DND-41 (cell line): ENCODE results near the gene FREM2.

Experiments used
- ATAC-seq: fragments of 200-7000 bp; cut with Tn5 transposase; 3 replicates; pipeline ENCODE4 v1.9.1; 2021; ENCODE audit warnings: low read depth; ENCODE audit not compliant: insufficient read depth
- DNase-seq: peaks from one replicate; pipeline ENCODE4 v3.0.0-alpha.2; 2020
- H2AFZ ChIP-seq: 2 replicates; pipeline ENCODE4 v1.6.0; 2012; ENCODE audit warnings: low read depth, low read length
- H3K27ac ChIP-seq: 2 replicates; pipeline ENCODE4 v1.5.1; 2012; ENCODE audit warnings: low read length, inconsistent platforms
- H3K27me3 ChIP-seq: fragments of 200-600 bp; sonication (generic); 2 replicates; pipeline ENCODE4 v1.6.0; 2012; ENCODE audit warnings: low read length, mild to moderate bottlenecking, inconsistent platforms; ENCODE audit not compliant: insufficient read depth, poor library complexity
- H3K36me3 ChIP-seq: 2 replicates; pipeline ENCODE4 v1.5.1; 2012; ENCODE audit warnings: low read length, inconsistent platforms; ENCODE audit not compliant: insufficient read depth
- H3K4me1 ChIP-seq: 2 replicates; pipeline ENCODE4 v1.5.1; 2012; ENCODE audit warnings: mild to moderate bottlenecking, low read length; ENCODE audit not compliant: insufficient read depth
- H3K4me2 ChIP-seq: 2 replicates; pipeline ENCODE4 v1.6.0; 2012; ENCODE audit warnings: mild to moderate bottlenecking, moderate library complexity, low read length, inconsistent platforms; ENCODE audit not compliant: insufficient read depth
- H3K4me3 ChIP-seq, 2 experiments: fragments of 200-600 bp in 1 of 2; shearing (Covaris generic) in 1 of 2; 2 replicates each; pipeline ENCODE4 v1.5.1; 2012 to 2016; ENCODE audit warnings: inconsistent platforms in 2 of 2, low read length in 2 of 2, mild to moderate bottlenecking in 2 of 2, low read depth in 1 of 2, moderate library complexity in 1 of 2
- H3K79me2 ChIP-seq: 2 replicates; pipeline ENCODE4 v1.6.0; 2012; ENCODE audit warnings: low read length, inconsistent platforms; ENCODE audit not compliant: insufficient read depth
- H3K9ac ChIP-seq: 2 replicates; pipeline ENCODE4 v1.6.0; 2012; ENCODE audit warnings: low read depth, mild to moderate bottlenecking, inconsistent platforms, low read length, moderate library complexity
- H3K9me3 ChIP-seq: 2 replicates; pipeline ENCODE4 v1.5.1; 2012; ENCODE audit warnings: low read length, moderate library complexity, mild to moderate bottlenecking, inconsistent platforms; ENCODE audit not compliant: insufficient read depth, severe bottlenecking
- H4K20me1 ChIP-seq: 2 replicates; pipeline ENCODE4 v1.6.0; 2012; ENCODE audit warnings: low read length; ENCODE audit not compliant: insufficient read depth
- EZH2 ChIP-seq: IDR thresholded peaks from 3 replicates; pipeline ENCODE4 v1.6.1; 2012; ENCODE audit warnings: borderline replicate concordance, low read depth, mild to moderate bottlenecking, moderate library complexity, low read length, inconsistent platforms; ENCODE audit not compliant: severe bottlenecking
- TF ChIP-seq, protein P1 (sequence below): IDR thresholded peaks from 2 replicates; pipeline ENCODE4 v1.5.1; 2012; ENCODE audit warnings: borderline replicate concordance, low read length, moderate library complexity, mild to moderate bottlenecking; ENCODE audit not compliant: poor library complexity, severe bottlenecking; ENCODE audit errors: extremely low read depth

FREM2 gene

DNA sequence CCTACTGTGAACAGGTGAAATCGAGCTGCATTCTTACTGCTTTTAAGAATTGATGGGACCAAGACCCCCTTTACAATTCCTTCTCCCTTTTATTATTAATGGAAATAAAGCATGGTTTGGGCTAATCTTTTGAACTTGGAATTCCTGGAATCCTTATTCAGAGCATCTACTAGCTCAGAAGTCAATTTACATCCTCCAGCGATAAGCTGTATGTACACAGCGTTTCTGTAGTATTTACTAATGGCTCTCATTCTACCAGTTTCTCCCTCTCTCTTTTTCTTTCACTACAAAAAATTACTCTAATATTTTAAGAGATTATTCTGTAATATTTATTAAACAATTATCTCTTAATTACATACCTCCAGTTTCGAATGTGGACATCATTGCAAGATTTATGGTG is 31.5 kb downstream of the FREM2 start:
- H3K79me2 ChIP-seq: no peaks in the 10 kb centered on the region
- no peak overlapping the region for H2AFZ ChIP-seq
- H3K36me3 ChIP-seq: no peaks in the 10 kb centered on the region
- H3K4me1 ChIP-seq: no peaks in the 10 kb centered on the region
- H3K27me3 ChIP-seq: no peaks in the 10 kb centered on the region
- no peak for DNase-seq
- H3K4me3 ChIP-seq: no peak overlapping the region
- H4K20me1 ChIP-seq: no peaks in the 10 kb centered on the region
- no peak overlapping the region for H3K9ac ChIP-seq
- TF ChIP-seq, protein P1, sequence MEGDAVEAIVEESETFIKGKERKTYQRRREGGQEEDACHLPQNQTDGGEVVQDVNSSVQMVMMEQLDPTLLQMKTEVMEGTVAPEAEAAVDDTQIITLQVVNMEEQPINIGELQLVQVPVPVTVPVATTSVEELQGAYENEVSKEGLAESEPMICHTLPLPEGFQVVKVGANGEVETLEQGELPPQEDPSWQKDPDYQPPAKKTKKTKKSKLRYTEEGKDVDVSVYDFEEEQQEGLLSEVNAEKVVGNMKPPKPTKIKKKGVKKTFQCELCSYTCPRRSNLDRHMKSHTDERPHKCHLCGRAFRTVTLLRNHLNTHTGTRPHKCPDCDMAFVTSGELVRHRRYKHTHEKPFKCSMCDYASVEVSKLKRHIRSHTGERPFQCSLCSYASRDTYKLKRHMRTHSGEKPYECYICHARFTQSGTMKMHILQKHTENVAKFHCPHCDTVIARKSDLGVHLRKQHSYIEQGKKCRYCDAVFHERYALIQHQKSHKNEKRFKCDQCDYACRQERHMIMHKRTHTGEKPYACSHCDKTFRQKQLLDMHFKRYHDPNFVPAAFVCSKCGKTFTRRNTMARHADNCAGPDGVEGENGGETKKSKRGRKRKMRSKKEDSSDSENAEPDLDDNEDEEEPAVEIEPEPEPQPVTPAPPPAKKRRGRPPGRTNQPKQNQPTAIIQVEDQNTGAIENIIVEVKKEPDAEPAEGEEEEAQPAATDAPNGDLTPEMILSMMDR: no peak
- TF ChIP-seq EZH2: no peak
- H3K27ac ChIP-seq: no peak overlapping the region
- no peak overlapping the region for H3K4me2 ChIP-seq
- no peak for ATAC-seq
- H3K9me3 ChIP-seq: no peaks in the 10 kb centered on the region

DNA sequence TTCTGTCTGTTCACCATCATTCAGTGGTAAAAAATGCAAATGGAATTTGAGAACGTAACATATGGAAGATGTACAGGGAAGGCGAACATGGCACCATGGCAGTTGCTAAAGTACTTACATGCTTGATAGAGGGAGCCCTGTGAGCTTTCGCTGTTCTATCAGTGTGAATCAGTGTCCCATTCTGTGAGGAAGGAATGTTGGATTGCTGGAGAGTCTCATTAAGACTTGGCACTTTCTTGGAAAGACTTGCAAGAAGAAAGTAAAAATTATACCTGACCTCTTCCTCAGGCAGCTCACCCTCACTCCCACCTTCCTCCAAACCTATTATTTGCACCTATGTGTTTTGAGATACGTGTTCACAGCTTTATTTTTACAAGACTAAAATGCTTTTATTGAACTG is 43.5 kb downstream of the FREM2 start:
- no peaks in the 10 kb centered on the region for H3K79me2 ChIP-seq

DNA sequence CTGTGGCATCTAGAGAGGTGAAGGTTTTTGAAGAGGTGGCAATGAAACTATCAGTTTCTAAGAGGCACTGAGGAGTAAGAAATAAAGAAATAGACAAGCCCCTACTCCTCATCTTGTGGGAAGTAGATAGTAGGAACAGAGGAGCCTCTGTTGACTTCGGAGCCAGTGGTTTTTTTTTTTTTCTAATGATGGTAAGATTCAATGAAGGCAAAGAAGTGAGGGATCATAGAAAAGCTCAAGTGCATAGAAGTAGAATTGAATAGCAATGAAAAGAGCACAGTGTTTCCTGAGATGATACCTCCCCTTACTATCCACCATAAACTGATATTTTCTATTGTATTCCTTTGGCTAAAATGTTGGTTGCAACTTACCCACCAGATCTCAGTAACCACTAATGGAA is 46.3 kb downstream of the FREM2 start:
- Histone ChIP-seq H2AFZ (no peak overlapping the region), H3K4me3 (no peak overlapping the region), H3K9ac (no peak overlapping the region), H3K27ac (no peak overlapping the region), H3K9me3 (no peaks in the 10 kb centered on the region), H3K27me3 (no peaks in the 10 kb centered on the region), H3K4me2 (no peak overlapping the region), H3K79me2 (no peaks in the 10 kb centered on the region), H3K36me3 (no peaks in the 10 kb centered on the region), H4K20me1 (no peaks in the 10 kb centered on the region), H3K4me1 (no peaks in the 10 kb centered on the region)
- ATAC-seq (no peak), DNase-seq (no peak)
- no peak for TF ChIP-seq EZH2
- TF ChIP-seq, protein P1: no peak

More for the DNA sequence above, 43.5 kb downstream of the FREM2 start:
- ATAC-seq (no peak), DNase-seq (no peak)
- Histone ChIP-seq H3K4me3 (no peak overlapping the region), H3K9ac (no peak overlapping the region), H3K9me3 (no peaks in the 10 kb centered on the region), H3K27me3 (no peaks in the 10 kb centered on the region), H3K4me2 (no peak overlapping the region), H3K27ac (no peak overlapping the region), H3K36me3 (no peaks in the 10 kb centered on the region), H2AFZ (no peak overlapping the region), H3K4me1 (no peaks in the 10 kb centered on the region), H4K20me1 (no peaks in the 10 kb centered on the region)
- TF ChIP-seq, protein P1: no peak
- no peak for TF ChIP-seq EZH2
